WTC11 (cell line): ENCODE measurements around the gene TRIOBP. TPM values are rescaled to one million over a fixed set of nuclear protein-coding genes. Genes with fewer than 3 reads are reported as not detected.

Source experiments
- ATAC-seq: fragments of 200-7000 bp; cut with Tn5 transposase; 2 replicates; pipeline ENCODE4 v1.10.0; 2021; ENCODE audit warnings: mild to moderate bottlenecking, moderate library complexity
- CTCF ChIA-PET: fragments of 300-600 bp; sonication (Branson Sonifier 250); formaldehyde crosslinking; loops from one replicate; lab custom pipeline; 2021; ENCODE audit warnings: antibody characterized with exemption; lab: Charles Lee
- POLR2A ChIA-PET: fragments of 350-600 bp; sonication (Branson Sonifier 250); formaldehyde crosslinking; loops from one replicate; lab custom pipeline; 2021; ENCODE audit warnings: antibody characterized with exemption; lab: Charles Lee
- DNase-seq: peaks from one replicate; pipeline ENCODE4 v3.0.0; 2021; ENCODE audit warnings: low spot score
- H3K27ac Mint-ChIP-seq: 2 replicates; pipeline ENCODE4 v1.8.0; 2021; ENCODE audit warnings: mixed read lengths
- H3K27me3 Mint-ChIP-seq: 2 replicates; pipeline ENCODE4 v1.8.0; 2021; ENCODE audit warnings: low read depth, mild to moderate bottlenecking, moderate library complexity, mixed read lengths
- H3K36me3 Mint-ChIP-seq: 2 replicates; pipeline ENCODE4 v1.8.0; 2021; ENCODE audit warnings: mixed read lengths
- H3K4me1 Mint-ChIP-seq: 2 replicates; pipeline ENCODE4 v1.8.0; 2022; ENCODE audit warnings: mixed read lengths
- H3K4me3 Mint-ChIP-seq: 2 replicates; pipeline ENCODE4 v1.8.0; 2021; ENCODE audit warnings: mild to moderate bottlenecking, moderate library complexity, mixed read lengths
- H3K9me3 Mint-ChIP-seq: 2 replicates; pipeline ENCODE4 v1.8.0; 2021; ENCODE audit warnings: mixed read lengths
- ARID4B ChIP-seq: sonication (generic); formaldehyde crosslinking; IDR thresholded peaks from 2 replicates; pipeline ENCODE4 v1.8.0; 2023; ENCODE audit warnings: missing genetic modification reagents, mild to moderate bottlenecking, borderline replicate concordance
- ATF3 ChIP-seq: sonication (generic); formaldehyde crosslinking; conservative IDR thresholded peaks from 2 replicates; pipeline ENCODE4 v1.8.1; 2022; ENCODE audit warnings: mild to moderate bottlenecking, missing genetic modification reagents
- ESRRA ChIP-seq: sonication (generic); formaldehyde crosslinking; IDR thresholded peaks from 2 replicates; pipeline ENCODE4 v1.8.1; 2022; ENCODE audit warnings: mild to moderate bottlenecking, missing genetic modification reagents, borderline replicate concordance
- ETV6 ChIP-seq: sonication (generic); formaldehyde crosslinking; IDR thresholded peaks from 2 replicates; pipeline ENCODE4 v1.8.1; 2022; ENCODE audit warnings: mild to moderate bottlenecking, missing genetic modification reagents
- FOXJ3 ChIP-seq: sonication (generic); formaldehyde crosslinking; IDR thresholded peaks from 2 replicates; pipeline ENCODE4 v1.9.0; 2021; ENCODE audit warnings: missing genetic modification reagents, mild to moderate bottlenecking, borderline replicate concordance
- GABPB1 ChIP-seq: sonication (generic); formaldehyde crosslinking; IDR thresholded peaks from 2 replicates; pipeline ENCODE4 v1.8.1; 2023; ENCODE audit warnings: mild to moderate bottlenecking, missing genetic modification reagents
- HMGXB4 ChIP-seq: sonication (generic); formaldehyde crosslinking; IDR thresholded peaks from 2 replicates; pipeline ENCODE4 v1.8.1; 2023; ENCODE audit warnings: mild to moderate bottlenecking, moderate library complexity, missing genetic modification reagents
- JUN ChIP-seq: sonication (generic); formaldehyde crosslinking; IDR thresholded peaks from 2 replicates; pipeline ENCODE4 v1.8.0; 2023; ENCODE audit warnings: mild to moderate bottlenecking, missing genetic modification reagents
- SMAD4 ChIP-seq: sonication (generic); formaldehyde crosslinking; IDR thresholded peaks from 2 replicates; pipeline ENCODE4 v1.8.0; 2022; ENCODE audit warnings: mild to moderate bottlenecking, missing genetic modification reagents
- STAT6 ChIP-seq: sonication (generic); formaldehyde crosslinking; conservative IDR thresholded peaks from 2 replicates; pipeline ENCODE4 v1.8.1; 2023; ENCODE audit warnings: mild to moderate bottlenecking, low read depth, missing genetic modification reagents, moderate library complexity
- TP53 ChIP-seq: sonication (generic); formaldehyde crosslinking; IDR thresholded peaks from 2 replicates; pipeline ENCODE4 v1.8.1; 2023; ENCODE audit warnings: mild to moderate bottlenecking, missing genetic modification reagents
- ZMAT4 ChIP-seq: fragments of 250-450 bp; sonication (Bioruptor Pico); IDR thresholded peaks from 2 replicates; pipeline ENCODE4 v1.9.0; 2021; ENCODE audit warnings: mild to moderate bottlenecking
- ZNF281 ChIP-seq: sonication (generic); formaldehyde crosslinking; IDR thresholded peaks from 2 replicates; pipeline ENCODE4 v1.8.0; 2023; ENCODE audit warnings: mild to moderate bottlenecking, missing genetic modification reagents
- ZNF396 ChIP-seq: fragments of 250-450 bp; sonication (Bioruptor Pico); IDR thresholded peaks from 2 replicates; pipeline ENCODE4 v1.8.0; 2021; ENCODE audit warnings: mild to moderate bottlenecking, moderate library complexity, borderline replicate concordance
- ZNF512 ChIP-seq: sonication (generic); formaldehyde crosslinking; IDR thresholded peaks from 2 replicates; pipeline ENCODE4 v1.8.1; 2022; ENCODE audit warnings: missing genetic modification reagents, borderline replicate concordance
- total RNA-seq: library from RNA; stranded (reverse); gene quantifications from 3 replicates; pipeline ENCODE4 v1.2.3, GENCODE V29; 2021

Gene TRIOBP
- total RNA-seq, 1 experiment from 2014 or later = 54.0 TPM

- TF ChIP-seq ARID4B (CRISPR knock-in tag) (no peak), FOXJ3 (CRISPR knock-in tag) (no peak), HMGXB4 (CRISPR knock-in tag) (0 out of 2 replicates have a peak, but pooled peaks have one; percentile 44)
- TF ChIP-seq, all 79 proteins: peak for 6
Observed at GRCh38 chr22:37697538-37697835, 639 bp downstream of the TRIOBP start (continued).

GRCh38 chr22:37701141-37701786 lies 4.4 kb downstream of the TRIOBP start:
- TF ChIP-seq GABPB1 (CRISPR knock-in tag) (no peak), ZNF396 (CRISPR knock-in tag) (no peak), ZNF512 (CRISPR knock-in tag) (no peak), FOXJ3 (CRISPR knock-in tag) (no peak), TP53 (no peak)
- TF ChIP-seq, all 79 proteins: peak for 0
- H3K4me3 Mint-ChIP-seq = no peak overlapping the region
- H3K36me3 Mint-ChIP-seq = peaks cover 56% of the 10 kb centered on the region
- ChIA-PET CTCF (no interaction called here), POLR2A (no interaction called here)
- H3K4me1 Mint-ChIP-seq = peaks cover 5% of the 10 kb centered on the region
- no peak for DNase-seq
- ATAC-seq = no peak
- H3K9me3 Mint-ChIP-seq = no peaks in the 10 kb centered on the region
- no peak overlapping the region for H3K27ac Mint-ChIP-seq
- H3K27me3 Mint-ChIP-seq = no peaks in the 10 kb centered on the region

- H3K4me1 Mint-ChIP-seq = no peaks in the 10 kb centered on the region
- no peak for ATAC-seq
- TF ChIP-seq ETV6 (CRISPR knock-in tag) (no peak), ESRRA (no peak), ZMAT4 (CRISPR knock-in tag) (no peak), ZNF281 (CRISPR knock-in tag) (no peak), JUN (no peak), STAT6 (no peak), ATF3 (CRISPR knock-in tag) (no peak), SMAD4 (no peak), TP53 (no peak)
- ChIA-PET POLR2A (interaction anchor here (0.7 kb wide), 2 partner anchors 569 to 614 kb away, joined by 3 read pairs; partner anchors contain the start of gene TMEM184B), CTCF (interaction anchor here (0.7 kb wide), 1 partner anchor 386 kb away, joined by 3 read pairs; no protein-coding TSS in a partner anchor)
- peaks cover 64% of the 10 kb centered on the region for H3K36me3 Mint-ChIP-seq
- no peaks in the 10 kb centered on the region for H3K9me3 Mint-ChIP-seq
- DNase-seq = no peak
- no peak overlapping the region for H3K4me3 Mint-ChIP-seq
- no peaks in the 10 kb centered on the region for H3K27me3 Mint-ChIP-seq
- H3K27ac Mint-ChIP-seq = no peak overlapping the region
Observed at GRCh38 chr22:37703906-37704305, 7.1 kb downstream of the TRIOBP start.
